Keratinocyte (primary cell): Measurements from ENCODE around the gene USP31. TPM values are rescaled to one million over a fixed set of nuclear protein-coding genes. Genes with fewer than 3 reads are reported as not detected.

Experiments
- DNase-seq: peaks from one replicate; pipeline ENCODE4 v3.0.0-alpha.2; 2011; ENCODE audit warnings: low read depth, missing footprints, low spot score
- FAIRE-seq: peaks from 2 replicates; lab custom pipeline; 2011; peaks lifted over from hg19 to GRCh38; lab: Jason Lieb, UNC
- H2AFZ ChIP-seq: 2 replicates; pipeline ENCODE4 v1.6.0; 2012; ENCODE audit warnings: low read length, control low read depth, inconsistent platforms; ENCODE audit not compliant: control insufficient read depth
- H3K27ac ChIP-seq: 2 replicates; pipeline ENCODE4 v1.5.1; 2011; ENCODE audit warnings: low read length; ENCODE audit not compliant: control insufficient read depth, insufficient read depth
- H3K27me3 ChIP-seq: 3 replicates; pipeline ENCODE4 v1.6.0; 2011; ENCODE audit warnings: low read length; ENCODE audit not compliant: control insufficient read depth, insufficient read depth; ENCODE audit errors: extremely low read depth
- H3K36me3 ChIP-seq, 2 experiments: 2 replicates in 1 of 2; 3 replicates in 1 of 2; pipeline ENCODE4 v1.5.1; 2011; ENCODE audit warnings: low read length in 2 of 2, mild to moderate bottlenecking in 1 of 2; ENCODE audit not compliant: control insufficient read depth in 2 of 2, insufficient read depth in 2 of 2; ENCODE audit errors: extremely low read depth in 1 of 2
- H3K4me1 ChIP-seq: 3 replicates; pipeline ENCODE4 v1.5.1; 2011; ENCODE audit warnings: low read length; ENCODE audit not compliant: control insufficient read depth, insufficient read depth; ENCODE audit errors: extremely low read depth
- H3K4me2 ChIP-seq: 3 replicates; pipeline ENCODE4 v1.6.0; 2011; ENCODE audit warnings: low read depth, low read length; ENCODE audit not compliant: control insufficient read depth, insufficient read depth; ENCODE audit errors: extremely low read depth
- H3K4me3 ChIP-seq, 3 experiments: fragments of 200-600 bp in 1 of 3; sonication (generic) in 1 of 3; 2 replicates in 2 of 3; 3 replicates in 1 of 3; pipeline ENCODE4 v1.5.1; 2011 to 2016; ENCODE audit warnings: low read length in 3 of 3, mild to moderate bottlenecking in 3 of 3, control low read depth in 2 of 3, inconsistent platforms in 1 of 3, low read depth in 1 of 3, mixed read lengths in 1 of 3, mixed run types in 1 of 3, moderate library complexity in 1 of 3; ENCODE audit not compliant: control insufficient read depth in 2 of 3, insufficient read depth in 2 of 3; ENCODE audit errors: extremely low read depth in 1 of 3
- H3K79me2 ChIP-seq: 2 replicates; pipeline ENCODE4 v1.6.0; 2012; ENCODE audit warnings: low read length; ENCODE audit not compliant: control insufficient read depth, insufficient read depth
- H3K9ac ChIP-seq: 3 replicates; pipeline ENCODE4 v1.6.0; 2011; ENCODE audit warnings: low read length; ENCODE audit not compliant: control insufficient read depth, insufficient read depth; ENCODE audit errors: extremely low read depth
- H3K9me1 ChIP-seq: 3 replicates; pipeline ENCODE4 v1.6.0; 2011; ENCODE audit warnings: low read length; ENCODE audit not compliant: control insufficient read depth, insufficient read depth; ENCODE audit errors: extremely low read depth
- H3K9me3 ChIP-seq: 2 replicates; pipeline ENCODE4 v1.5.1; 2012; ENCODE audit warnings: low read depth, low read length; ENCODE audit not compliant: control insufficient read depth
- H4K20me1 ChIP-seq: 3 replicates; pipeline ENCODE4 v1.6.0; 2011; ENCODE audit warnings: low read length; ENCODE audit not compliant: control insufficient read depth, insufficient read depth; ENCODE audit errors: extremely low read depth
- CTCF ChIP-seq, 3 experiments: IDR thresholded peaks in 1 of 3; conservative IDR thresholded peaks in 1 of 3; optimal IDR thresholded peaks in 1 of 3; 2 replicates in 2 of 3; 3 replicates in 1 of 3; pipeline versions ENCODE3 to v1.5.1; 2011; ENCODE audit warnings: low read length in 3 of 3, mild to moderate bottlenecking in 3 of 3, moderate library complexity in 2 of 3, control low read depth in 1 of 3, inconsistent platforms in 1 of 3; ENCODE audit not compliant: insufficient read depth in 2 of 3; ENCODE audit errors: extremely low read depth in 1 of 3
- EZH2 ChIP-seq: IDR thresholded peaks from one replicate; pipeline ENCODE4 v1.6.1; 2012; ENCODE audit warnings: inconsistent platforms, mild to moderate bottlenecking, low read length, moderate library complexity
- dilution Hi-C: fragments of 300-500 bp; cut with MboI; formaldehyde crosslinking; loops from one replicate; pipeline ENCODE4 v1.7.0; 2020; ENCODE audit warnings: low sequenced_read_pairs; ENCODE audit not compliant: extremely low pct_ligation_motif_present
- polyA plus RNA-seq, 5 experiments: library from polyadenylated mRNA; depleted of rRNA in 3 of 5; stranded (reverse) in 3 of 5; stranded (forward) in 1 of 5; unstranded in 1 of 5; fragments of >200 nt; gene quantifications; 1 replicate in 1 of 5; 2 replicates in 3 of 5; 3 replicates in 1 of 5; pipeline versions ENCODE4 v1.2.1 to v1.2.3, GENCODE V29; 2011 to 2012; ENCODE audit warnings: missing spikeins in 2 of 5, low read depth in 1 of 5, low replicate concordance in 1 of 5

USP31 gene
- polyA plus RNA-seq, 1 donor (not counting 4 experiments of a cell fraction or from before 2014, with no cell fraction given), result 16.3 TPM

GRCh38 chr16:23029733-23030420, 119.4 kb downstream of the USP31 start:
- Histone ChIP-seq H3K27me3 (no peaks in the 10 kb centered on the region), H3K36me3 (no peaks in the 10 kb centered on the region), H3K9me3 (no peaks in the 10 kb centered on the region), H4K20me1 (no peaks in the 10 kb centered on the region), H3K4me2 (no peak overlapping the region), H3K79me2 (no peaks in the 10 kb centered on the region), H3K27ac (no peak overlapping the region), H3K4me1 (no peaks in the 10 kb centered on the region), H3K4me3 (no peak overlapping the region), H2AFZ (no peak overlapping the region), H3K9ac (no peak overlapping the region), H3K9me1 (no peaks in the 10 kb centered on the region)
- TF ChIP-seq EZH2 (no peak), CTCF (optimal IDR thresholded peaks at IDR 0.05 in 1 of 3, IDR thresholded peaks at IDR 0.05 in 1 of 3, conservative IDR thresholded peaks at IDR 0.05 in 1 of 3; ENCODE audit: extremely low read depth in 1 of 3, insufficient read depth in 2 of 3, low read length in 3 of 3) (no peak)
- no peak for DNase-seq
- dilution Hi-C loops, result no loop called here
- FAIRE-seq, result no peak

- no peak for FAIRE-seq
- H3K9ac ChIP-seq, result no peak overlapping the region
- H3K9me3 ChIP-seq, result no peaks in the 10 kb centered on the region
- no peak overlapping the region for H3K27ac ChIP-seq
- H3K36me3 ChIP-seq, result no peaks in the 10 kb centered on the region
- no peak for DNase-seq
- no peak overlapping the region for H3K4me3 ChIP-seq
- no peaks in the 10 kb centered on the region for H3K9me1 ChIP-seq
- TF ChIP-seq EZH2 (no peak), CTCF (optimal IDR thresholded peaks at IDR 0.05 in 1 of 3, IDR thresholded peaks at IDR 0.05 in 1 of 3, conservative IDR thresholded peaks at IDR 0.05 in 1 of 3; ENCODE audit: extremely low read depth in 1 of 3, insufficient read depth in 2 of 3, low read length in 3 of 3) (no peak)
- H3K4me2 ChIP-seq, result no peak overlapping the region
- H4K20me1 ChIP-seq, result no peaks in the 10 kb centered on the region
- H3K79me2 ChIP-seq, result no peaks in the 10 kb centered on the region
- dilution Hi-C loops, result no loop called here
- no peaks in the 10 kb centered on the region for H3K4me1 ChIP-seq
- H2AFZ ChIP-seq, result no peak overlapping the region
- H3K27me3 ChIP-seq, result no peaks in the 10 kb centered on the region
Observed at GRCh38 chr16:23027386-23027785, 121.9 kb downstream of the USP31 start.
